GM19239 (cell line): ENCODE measurements around the gene MARCHF6.
"Not testable (repeated sequence)": the region's sequence is repeated elsewhere in the genome, so short reads cannot be mapped to it uniquely, and the experiment has no call there.

Experiments used
- DNase-seq: peaks from one replicate; pipeline ENCODE4 v3.0.0; 2011; ENCODE audit warnings: low spot score; ENCODE audit not compliant: insufficient read length
- FAIRE-seq: peaks from 2 replicates; lab custom pipeline; 2011; peaks lifted over from hg19 to GRCh38; lab: Jason Lieb, UNC

The MARCHF6 gene

GRCh38 chr5:10372726-10373709, 19.5 kb downstream of the MARCHF6 start:
- no peak for DNase-seq
- peak; percentile 31 for FAIRE-seq

GRCh38 chr5:10374046-10375022, 20.8 kb downstream of the MARCHF6 start:
- DNase-seq (no peak), FAIRE-seq (no peak)

- not testable (repeated sequence) for FAIRE-seq, DNase-seq
Measured at GRCh38 chr5:10375146-10375545, 21.7 kb downstream of the MARCHF6 start.

GRCh38 chr5:10376544-10376943, 23.0 kb downstream of the MARCHF6 start:
- DNase-seq (no peak), FAIRE-seq (no peak)

- FAIRE-seq, result no peak
- DNase-seq, result no peak
Measured at GRCh38 chr5:10377081-10377480, 23.6 kb downstream of the MARCHF6 start.

GRCh38 chr5:10381803-10382202, 28.3 kb downstream of the MARCHF6 start:
- FAIRE-seq (no peak), DNase-seq (no peak)

GRCh38 chr5:10384483-10384882, 31.0 kb downstream of the MARCHF6 start:
- DNase-seq (no peak), FAIRE-seq (no peak)

- FAIRE-seq (no peak), DNase-seq (no peak)
Measured at GRCh38 chr5:10387690-10388089, 34.2 kb downstream of the MARCHF6 start.

- DNase-seq, result no peak
- FAIRE-seq, result no peak
Measured at GRCh38 chr5:10391130-10391529, 37.6 kb downstream of the MARCHF6 start.

- FAIRE-seq, result not testable (repeated sequence)
Measured at GRCh38 chr5:10392567-10393328, 39.3 kb downstream of the MARCHF6 start.

GRCh38 chr5:10393491-10393890, 40.0 kb downstream of the MARCHF6 start:
- FAIRE-seq (no peak), DNase-seq (no peak)

More at GRCh38 chr5:10392567-10393328, 39.3 kb downstream of the MARCHF6 start:
- not testable (repeated sequence) for DNase-seq

- DNase-seq (no peak), FAIRE-seq (no peak)
Measured at GRCh38 chr5:10396552-10396951, 43.1 kb downstream of the MARCHF6 start.

GRCh38 chr5:10399839-10400238, 46.3 kb downstream of the MARCHF6 start:
- DNase-seq (no peak), FAIRE-seq (no peak)

- DNase-seq, result no peak
- FAIRE-seq, result no peak
Measured at GRCh38 chr5:10400411-10400810, 46.9 kb downstream of the MARCHF6 start.

- no peak for DNase-seq
- FAIRE-seq, result no peak
Measured at GRCh38 chr5:10400831-10401230, 47.3 kb downstream of the MARCHF6 start.

GRCh38 chr5:10401498-10401897, 48.0 kb downstream of the MARCHF6 start:
- DNase-seq (no peak), FAIRE-seq (peak; percentile 21)
